HepG2 (cell line): Measurements from ENCODE around the gene PHRF1. TPM values are rescaled to one million over a fixed set of nuclear protein-coding genes. Genes with fewer than 3 reads are reported as not detected.

Experiments
- AHDC1 ChIP-seq: sonication (generic); formaldehyde crosslinking; IDR thresholded peaks from 2 replicates; pipeline ENCODE4 v1.5.1; 2020; ENCODE audit warnings: mild to moderate bottlenecking, missing genetic modification reagents, borderline replicate concordance
- CCDC6 ChIP-seq: sonication (generic); formaldehyde crosslinking; IDR thresholded peaks from 2 replicates; pipeline ENCODE4 v1.8.1; 2022; ENCODE audit warnings: mild to moderate bottlenecking, missing genetic modification reagents, moderate library complexity
- CENPBD1 ChIP-seq: sonication (generic); formaldehyde crosslinking; IDR thresholded peaks from 2 replicates; pipeline ENCODE4 v1.8.0; 2022; ENCODE audit warnings: missing genetic modification reagents, low read depth, mild to moderate bottlenecking, borderline replicate concordance
- DMTF1 ChIP-seq: sonication (generic); formaldehyde crosslinking; IDR thresholded peaks from 2 replicates; pipeline ENCODE4 v1.4.0; 2020; ENCODE audit warnings: mild to moderate bottlenecking, missing genetic modification reagents
- GRHL1 ChIP-seq: sonication (generic); formaldehyde crosslinking; conservative IDR thresholded peaks from 2 replicates; pipeline ENCODE4 v1.8.0; 2022; ENCODE audit warnings: missing genetic modification reagents
- MLXIP ChIP-seq: sonication (generic); formaldehyde crosslinking; IDR thresholded peaks from 2 replicates; pipeline ENCODE4 v1.9.0; 2021; ENCODE audit warnings: missing genetic modification reagents, borderline replicate concordance
- MTA1 ChIP-seq: sonication (generic); formaldehyde crosslinking; IDR thresholded peaks from 2 replicates; pipeline ENCODE4 v1.4.0; 2020; ENCODE audit warnings: missing genetic modification reagents, mild to moderate bottlenecking, borderline replicate concordance
- SMARCC2 ChIP-seq: fragments of 450-650 bp; IDR thresholded peaks from 2 replicates; pipeline ENCODE4 v1.6.1; 2017; ENCODE audit warnings: antibody characterized with exemption, mild to moderate bottlenecking
- ZFP37 ChIP-seq: sonication (generic); formaldehyde crosslinking; IDR thresholded peaks from 2 replicates; pipeline ENCODE4 v1.4.0; 2020; ENCODE audit warnings: missing genetic modification reagents, borderline replicate concordance
- ZNF468 ChIP-seq: sonication (generic); formaldehyde crosslinking; IDR thresholded peaks from 2 replicates; pipeline ENCODE4 v1.8.0; 2022; ENCODE audit warnings: mild to moderate bottlenecking, moderate library complexity, missing genetic modification reagents
- ZNF775 ChIP-seq: sonication (generic); formaldehyde crosslinking; IDR thresholded peaks from 2 replicates; pipeline ENCODE4 v1.4.0; 2020; ENCODE audit warnings: missing genetic modification reagents, mild to moderate bottlenecking, moderate library complexity, borderline replicate concordance
- polyA plus RNA-seq, 8 experiments: library from polyadenylated mRNA; depleted of rRNA in 3 of 8; stranded (reverse) in 7 of 8; unstranded in 1 of 8; fragments of >200 nt; fragmentation: Illumina TruSeq in 4 of 8; extraction: Trizol in 4 of 8; gene quantifications; 2 replicates each; pipeline versions ENCODE4 v1.2.1 to v1.2.3, GENCODE V29; 2011 to 2016; ENCODE audit warnings: low read depth in 4 of 8, missing spikeins in 1 of 8, mixed read lengths in 1 of 8; ENCODE audit not compliant: insufficient read depth in 1 of 8
- total RNA-seq, 5 experiments: library from RNA; depleted of rRNA; stranded (reverse); fragments of >200 nt; fragmentation: Illumina TruSeq; extraction: Trizol; gene quantifications; 2 replicates each; pipeline ENCODE4 v1.2.3, GENCODE V29; 2016; ENCODE audit warnings: low read depth in 1 of 5
- TF ChIP-seq, protein P1 (sequence below): sonication (generic); formaldehyde crosslinking; conservative IDR thresholded peaks from 2 replicates; pipeline ENCODE4 v1.4.0; 2020; ENCODE audit warnings: missing genetic modification reagents

The PHRF1 gene
- total and polyA plus RNA-seq, 2 of the 13 experiments (the other 11 are each of a cell fraction or from before 2014, with no cell fraction given): 8.2 to 16.7 TPM

DNA sequence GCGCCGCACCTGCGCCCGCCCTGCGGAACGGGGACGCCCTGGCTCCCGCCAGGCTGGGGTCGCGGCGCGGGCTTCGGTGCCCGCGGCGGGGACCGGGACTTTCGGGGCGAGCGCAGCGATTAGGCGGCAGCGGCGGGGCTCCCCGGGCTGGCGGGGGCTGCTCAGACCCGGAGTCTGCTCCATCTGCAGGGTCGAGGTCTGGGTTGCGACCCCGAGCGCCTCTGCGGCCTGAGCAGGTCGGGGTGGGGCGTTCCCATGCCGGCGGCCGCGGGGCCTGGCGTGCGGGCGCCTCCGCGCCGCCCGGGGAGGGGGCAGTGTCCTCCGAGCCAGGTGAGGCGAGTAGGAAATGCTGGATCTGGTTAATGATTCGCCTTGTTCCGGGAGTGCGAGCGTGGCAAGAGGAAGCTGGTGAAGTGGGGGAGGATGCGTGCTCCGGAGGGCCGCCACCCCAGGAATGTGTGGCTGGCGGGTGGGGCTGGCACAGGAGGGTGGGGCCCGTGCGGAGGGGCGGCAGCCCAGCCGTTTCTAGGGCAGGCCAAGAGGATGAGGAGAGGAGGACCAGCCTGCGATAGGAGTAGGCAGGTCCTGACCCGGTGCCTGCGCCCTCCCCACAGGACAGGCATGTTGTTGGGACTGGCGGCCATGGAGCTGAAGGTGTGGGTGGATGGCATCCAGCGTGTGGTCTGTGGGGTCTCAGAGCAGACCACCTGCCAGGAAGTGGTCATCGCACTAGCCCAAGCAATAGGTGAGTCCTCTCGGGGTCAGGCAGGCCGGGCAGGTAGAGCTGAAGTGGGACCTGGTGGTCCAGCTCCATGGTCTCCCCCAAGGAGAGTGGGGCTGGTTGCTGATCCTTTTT lies 14.9 kb upstream of the PHRF1 start (continued):
- TF ChIP-seq AHDC1 (no peak), SMARCC2 (no peak), CCDC6 (CRISPR knock-in tag) (peak; percentile 69; the same call in 1 of the 2 replicates), DMTF1 (no peak), ZNF468 (CRISPR knock-in tag) (no peak), GRHL1 (CRISPR knock-in tag) (no peak), CENPBD1 (CRISPR knock-in tag) (no peak), ZNF775 (CRISPR knock-in tag) (no peak), MTA1 (peak; percentile 33; the same call in 1 of the 2 replicates), ZFP37 (no peak), MLXIP (CRISPR knock-in tag) (no peak)
- TF ChIP-seq, protein P1, sequence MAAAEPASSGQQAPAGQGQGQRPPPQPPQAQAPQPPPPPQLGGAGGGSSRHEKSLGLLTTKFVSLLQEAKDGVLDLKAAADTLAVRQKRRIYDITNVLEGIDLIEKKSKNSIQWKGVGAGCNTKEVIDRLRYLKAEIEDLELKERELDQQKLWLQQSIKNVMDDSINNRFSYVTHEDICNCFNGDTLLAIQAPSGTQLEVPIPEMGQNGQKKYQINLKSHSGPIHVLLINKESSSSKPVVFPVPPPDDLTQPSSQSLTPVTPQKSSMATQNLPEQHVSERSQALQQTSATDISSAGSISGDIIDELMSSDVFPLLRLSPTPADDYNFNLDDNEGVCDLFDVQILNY (CRISPR knock-in tag): no peak
